GM12892 (cell line): Measurements from ENCODE around the gene GBA3. TPM values are rescaled to one million over a fixed set of nuclear protein-coding genes. Genes with fewer than 3 reads are reported as not detected.

Experiments
- DNase-seq: peaks from one replicate; pipeline ENCODE4 v3.0.0; 2011; ENCODE audit not compliant: insufficient read length
- FAIRE-seq: peaks from 2 replicates; lab custom pipeline; 2011; peaks lifted over from hg19 to GRCh38; lab: Jason Lieb, UNC
- POLR2A ChIP-seq: IDR thresholded peaks from 2 replicates; pipeline ENCODE4 v1.6.1; 2011; ENCODE audit warnings: low read depth, low read length, control low read depth
- POLR2AphosphoS5 ChIP-seq: IDR thresholded peaks from 2 replicates; pipeline ENCODE4 v1.6.1; 2011; ENCODE audit warnings: low read depth, low read length, control low read depth
- TAF1 ChIP-seq: IDR thresholded peaks from 2 replicates; pipeline ENCODE4 v1.6.1; 2011; ENCODE audit warnings: low read depth, mild to moderate bottlenecking, control low read depth, low read length, borderline replicate concordance
- polyA plus RNA-seq: library from polyadenylated mRNA; unstranded; fragments of >200 nt; gene quantifications from one replicate; pipeline ENCODE4 v1.2.1, GENCODE V29; 2012; ENCODE audit warnings: missing spikeins, inconsistent platforms; ENCODE audit not compliant: missing spikeins

Gene GBA3
- not detected for polyA plus RNA-seq

DNA sequence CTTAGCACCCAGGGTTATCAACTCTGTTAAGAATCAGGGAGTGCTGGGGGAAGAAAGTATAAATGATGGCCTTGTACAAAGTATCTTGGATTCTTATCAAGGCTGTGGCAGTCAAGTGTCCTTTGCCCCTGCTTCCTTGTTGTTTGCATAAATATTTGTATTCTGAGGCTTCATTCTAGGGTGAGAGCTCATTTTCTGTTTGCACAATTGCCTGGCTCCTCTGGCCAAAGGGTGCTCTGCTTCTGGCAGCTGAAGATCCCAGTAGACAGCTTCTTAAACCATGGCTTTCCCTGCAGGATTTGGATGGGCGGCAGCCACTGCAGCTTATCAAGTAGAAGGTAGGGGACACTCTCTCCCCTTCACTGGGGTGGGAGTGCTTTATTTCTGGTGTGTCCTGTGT lies at the start of gene GBA3:
TSS of gene GBA3 (plus strand) at position 202 of the 400 bp plus-strand sequence.
- TF ChIP-seq POLR2A: no peak
- no peak for TF ChIP-seq TAF1
- TF ChIP-seq POLR2AphosphoS5: no peak
- no peak for FAIRE-seq
- no peak for DNase-seq

DNA sequence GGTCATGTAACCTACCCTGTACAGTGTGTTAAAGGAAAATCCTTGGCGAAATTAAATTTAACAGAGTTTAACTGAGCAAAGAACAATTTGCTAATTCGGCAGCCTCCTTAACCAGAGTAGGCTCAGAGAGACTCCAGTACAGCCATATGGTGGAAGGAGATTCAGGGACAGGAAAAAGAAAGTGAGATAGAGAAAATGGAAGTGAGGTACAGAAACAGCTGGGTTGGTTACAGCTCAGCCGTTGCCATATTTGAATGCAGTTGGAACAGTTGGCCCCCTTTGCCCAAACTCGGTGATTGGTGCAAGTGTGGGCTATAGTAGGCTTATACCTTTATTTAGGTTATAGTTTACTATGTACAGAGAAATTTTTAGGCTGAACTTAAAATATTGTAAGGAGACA lies 48.8 kb upstream of the GBA3 start:
- no peak for TF ChIP-seq POLR2A
- TF ChIP-seq TAF1: no peak
- no peak for TF ChIP-seq POLR2AphosphoS5

GRCh38 chr4:22645481-22646182 lies 47.1 kb upstream of the GBA3 start:
- TF ChIP-seq POLR2AphosphoS5 (no peak), TAF1 (no peak), POLR2A (no peak)
- DNase-seq: no peak
- FAIRE-seq: no peak

More for the DNA sequence above, 48.8 kb upstream of the GBA3 start:
- no peak for FAIRE-seq
- DNase-seq: no peak

GRCh38 chr4:22648996-22649395 lies 43.7 kb upstream of the GBA3 start:
- no peak for FAIRE-seq
- no peak for DNase-seq
- TF ChIP-seq POLR2AphosphoS5: no peak
- no peak for TF ChIP-seq POLR2A
- TF ChIP-seq TAF1: no peak

GRCh38 chr4:22650771-22651170 lies 42.0 kb upstream of the GBA3 start:
- DNase-seq (no peak), FAIRE-seq (no peak)
- TF ChIP-seq TAF1 (no peak), POLR2AphosphoS5 (no peak), POLR2A (no peak)

DNA sequence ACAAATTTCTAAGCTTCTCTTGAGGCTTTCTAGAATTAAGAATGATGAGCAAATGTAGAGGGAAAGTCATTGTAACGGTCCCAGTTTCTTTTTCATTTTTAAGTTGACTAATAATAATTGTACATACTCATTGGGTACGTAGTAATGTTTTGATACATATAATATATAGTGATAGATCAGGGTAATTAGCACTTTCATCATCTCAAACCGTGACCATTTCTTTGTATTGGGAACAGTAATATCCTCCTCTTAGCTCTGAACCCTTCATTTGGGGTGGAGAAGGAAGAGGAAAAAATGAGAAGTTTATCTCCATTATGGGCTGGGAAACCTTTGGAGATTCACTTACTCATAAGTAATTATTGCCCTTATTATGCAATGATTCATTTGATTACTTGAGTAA lies 39.0 kb upstream of the GBA3 start:
- no peak for FAIRE-seq
- no peak for DNase-seq
- TF ChIP-seq TAF1 (no peak), POLR2AphosphoS5 (no peak), POLR2A (no peak)

- no peak for FAIRE-seq
- TF ChIP-seq TAF1 (no peak), POLR2A (no peak), POLR2AphosphoS5 (no peak)
- DNase-seq: no peak
Measured at GRCh38 chr4:22661443-22661842, 31.3 kb upstream of the GBA3 start.

DNA sequence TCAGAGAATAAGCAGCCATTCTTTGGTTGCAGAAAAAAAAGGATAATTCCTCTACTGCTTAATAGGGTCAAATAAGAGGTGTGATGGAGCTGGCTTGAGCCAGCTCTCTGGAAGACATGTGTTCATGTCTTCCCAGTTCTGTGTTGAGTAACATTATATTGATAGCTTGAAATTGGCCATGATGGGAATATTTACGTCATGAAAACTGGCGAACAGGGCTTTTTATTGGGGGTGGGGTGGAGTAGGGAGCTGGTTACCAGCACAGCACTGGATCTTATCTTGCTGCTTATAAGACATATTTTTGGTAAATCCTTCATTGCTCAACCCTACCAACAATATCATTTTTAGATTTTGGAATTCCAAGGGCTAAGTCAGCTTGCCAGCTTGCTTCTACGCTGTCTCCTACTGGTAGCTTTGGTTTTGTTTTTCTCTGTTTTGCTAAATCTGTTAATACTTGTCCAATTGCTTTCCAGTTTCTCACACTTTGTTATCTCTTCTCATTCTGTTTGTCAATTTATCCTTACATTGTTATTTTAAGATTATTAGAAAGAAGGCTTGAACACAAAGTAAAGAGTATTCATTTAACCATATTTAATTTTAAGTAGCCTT lies 25.3 kb upstream of the GBA3 start:
- DNase-seq (no peak), FAIRE-seq (no peak)
- TF ChIP-seq TAF1 (no peak), POLR2AphosphoS5 (no peak), POLR2A (no peak)

DNA sequence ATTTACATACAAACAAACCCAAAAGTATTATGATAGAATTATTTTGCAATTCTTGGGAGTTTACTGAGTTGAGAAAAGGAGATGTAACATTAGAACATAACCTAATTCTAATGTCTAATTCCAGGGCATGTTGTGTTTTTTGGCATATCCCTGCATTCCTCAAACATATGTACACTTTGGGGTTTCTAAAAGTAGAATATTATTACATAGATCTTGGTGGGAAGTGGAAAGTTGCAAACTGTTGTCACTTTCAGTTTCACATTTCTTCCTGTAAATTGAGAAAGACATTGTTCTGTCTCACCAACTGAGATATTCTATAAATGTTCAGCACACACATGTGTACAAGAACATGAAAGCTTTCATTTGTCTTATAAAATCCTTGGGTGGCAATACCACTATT lies 24.4 kb upstream of the GBA3 start:
- TF ChIP-seq TAF1: no peak
- TF ChIP-seq POLR2A: no peak
- no peak for TF ChIP-seq POLR2AphosphoS5
- FAIRE-seq: no peak
- no peak for DNase-seq

GRCh38 chr4:22668702-22669101 lies 24.0 kb upstream of the GBA3 start:
- DNase-seq (no peak), FAIRE-seq (no peak)
- TF ChIP-seq TAF1 (no peak), POLR2AphosphoS5 (no peak), POLR2A (no peak)

DNA sequence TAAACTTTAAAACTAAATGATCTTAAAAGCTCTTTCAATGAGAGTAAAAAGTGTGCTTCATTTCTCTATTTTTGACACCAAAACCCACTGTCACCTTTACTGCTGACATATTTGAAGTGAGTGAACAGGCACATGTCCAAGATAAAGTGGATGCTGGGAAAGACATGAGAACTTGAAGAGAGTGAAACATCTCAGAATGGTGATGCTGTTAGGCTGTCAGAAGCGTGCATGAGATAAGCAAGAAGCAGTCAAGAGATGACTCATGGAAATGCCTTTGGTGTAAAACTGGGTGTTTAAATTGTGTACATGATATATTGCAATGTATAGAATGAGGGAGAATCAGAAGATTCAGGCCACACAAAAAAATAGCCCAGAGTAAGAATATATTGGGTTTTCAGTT lies 21.8 kb upstream of the GBA3 start:
- TF ChIP-seq TAF1: no peak
- TF ChIP-seq POLR2A: no peak
- TF ChIP-seq POLR2AphosphoS5: no peak
- no peak for DNase-seq

GRCh38 chr4:22672519-22672918 lies 20.2 kb upstream of the GBA3 start:
- FAIRE-seq (no peak), DNase-seq (no peak)
- no peak for TF ChIP-seq POLR2A
- no peak for TF ChIP-seq TAF1
- TF ChIP-seq POLR2AphosphoS5: no peak

More for the DNA sequence above, 21.8 kb upstream of the GBA3 start:
- FAIRE-seq: no peak

GRCh38 chr4:22672944-22673343 lies 19.8 kb upstream of the GBA3 start:
- no peak for DNase-seq
- TF ChIP-seq POLR2A: no peak
- TF ChIP-seq TAF1: no peak
- TF ChIP-seq POLR2AphosphoS5: no peak

GRCh38 chr4:22674700-22675099 lies 18.0 kb upstream of the GBA3 start:
- DNase-seq (no peak), FAIRE-seq (no peak)
- no peak for TF ChIP-seq POLR2A
- no peak for TF ChIP-seq TAF1
- TF ChIP-seq POLR2AphosphoS5: no peak

More at GRCh38 chr4:22672944-22673343, 19.8 kb upstream of the GBA3 start:
- FAIRE-seq: no peak
